C4-2B (cell line): Measurements from ENCODE around the gene NSMCE4A.
"Not testable (repeated sequence)": the region's sequence is repeated elsewhere in the genome, so short reads cannot be mapped to it uniquely, and the experiment has no call there.

Experiments
- H3K27ac ChIP-seq: fragments of 450-650 bp; 2 replicates; pipeline ENCODE4 v1.5.1; 2017
- ZFX ChIP-seq: fragments of 450-650 bp; IDR thresholded peaks from 2 replicates; pipeline ENCODE4 v1.6.1; 2017
- TF ChIP-seq, protein P1 (sequence below): fragments of 450-650 bp; conservative IDR thresholded peaks from 2 replicates; pipeline ENCODE4 v1.5.1; 2017; ENCODE audit warnings: mild to moderate bottlenecking

The NSMCE4A gene

DNA sequence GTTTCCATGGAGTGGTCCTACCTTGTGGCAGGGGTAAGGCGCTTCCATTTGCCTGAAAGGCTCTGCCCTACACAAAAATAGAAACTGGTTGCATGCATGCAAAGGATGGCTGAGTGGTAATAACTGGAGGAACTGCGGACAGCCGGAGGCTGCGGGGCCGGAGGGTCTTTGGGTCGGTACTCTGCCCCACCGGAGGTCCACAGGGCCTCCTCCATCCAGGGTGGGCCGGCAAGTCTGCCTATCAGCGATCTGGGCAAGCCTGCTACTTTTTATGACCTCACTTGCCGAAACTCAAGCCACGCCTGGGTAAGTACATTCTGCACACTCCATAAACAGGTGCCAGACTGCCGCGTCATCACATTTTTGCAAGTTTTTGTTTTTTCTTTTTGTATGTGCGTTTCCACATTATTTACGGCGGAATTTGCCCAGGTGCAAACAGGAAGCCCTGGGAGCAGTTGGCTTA, 44.0 kb upstream of the NSMCE4A start:
- no peak for TF ChIP-seq ZFX
- TF ChIP-seq, protein P1, sequence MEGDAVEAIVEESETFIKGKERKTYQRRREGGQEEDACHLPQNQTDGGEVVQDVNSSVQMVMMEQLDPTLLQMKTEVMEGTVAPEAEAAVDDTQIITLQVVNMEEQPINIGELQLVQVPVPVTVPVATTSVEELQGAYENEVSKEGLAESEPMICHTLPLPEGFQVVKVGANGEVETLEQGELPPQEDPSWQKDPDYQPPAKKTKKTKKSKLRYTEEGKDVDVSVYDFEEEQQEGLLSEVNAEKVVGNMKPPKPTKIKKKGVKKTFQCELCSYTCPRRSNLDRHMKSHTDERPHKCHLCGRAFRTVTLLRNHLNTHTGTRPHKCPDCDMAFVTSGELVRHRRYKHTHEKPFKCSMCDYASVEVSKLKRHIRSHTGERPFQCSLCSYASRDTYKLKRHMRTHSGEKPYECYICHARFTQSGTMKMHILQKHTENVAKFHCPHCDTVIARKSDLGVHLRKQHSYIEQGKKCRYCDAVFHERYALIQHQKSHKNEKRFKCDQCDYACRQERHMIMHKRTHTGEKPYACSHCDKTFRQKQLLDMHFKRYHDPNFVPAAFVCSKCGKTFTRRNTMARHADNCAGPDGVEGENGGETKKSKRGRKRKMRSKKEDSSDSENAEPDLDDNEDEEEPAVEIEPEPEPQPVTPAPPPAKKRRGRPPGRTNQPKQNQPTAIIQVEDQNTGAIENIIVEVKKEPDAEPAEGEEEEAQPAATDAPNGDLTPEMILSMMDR: no peak
- peak overlapping the region; percentile 63 for H3K27ac ChIP-seq

DNA sequence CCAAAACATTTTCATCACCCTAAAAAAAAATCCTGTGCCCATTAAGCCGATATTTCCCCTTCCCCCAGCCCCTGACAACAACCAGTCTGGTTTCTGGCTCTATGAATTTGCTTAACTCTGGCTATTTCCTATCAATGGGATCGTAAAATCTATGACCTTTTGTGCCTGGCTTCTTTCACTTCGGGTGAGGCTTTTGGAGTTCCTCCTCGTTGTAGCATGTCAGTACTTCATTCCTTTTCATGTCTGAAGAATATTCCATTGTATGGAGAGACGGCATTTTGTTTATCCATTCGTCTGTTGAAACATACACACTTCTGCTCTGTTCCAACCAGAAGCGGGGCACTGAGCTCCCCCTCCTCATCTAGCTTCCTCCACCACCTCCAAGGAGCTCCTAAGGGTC, 43.5 kb upstream of the NSMCE4A start:
- TF ChIP-seq ZFX: no peak
- TF ChIP-seq, protein P1: no peak
- peak overlapping the region; percentile 63 for H3K27ac ChIP-seq

DNA sequence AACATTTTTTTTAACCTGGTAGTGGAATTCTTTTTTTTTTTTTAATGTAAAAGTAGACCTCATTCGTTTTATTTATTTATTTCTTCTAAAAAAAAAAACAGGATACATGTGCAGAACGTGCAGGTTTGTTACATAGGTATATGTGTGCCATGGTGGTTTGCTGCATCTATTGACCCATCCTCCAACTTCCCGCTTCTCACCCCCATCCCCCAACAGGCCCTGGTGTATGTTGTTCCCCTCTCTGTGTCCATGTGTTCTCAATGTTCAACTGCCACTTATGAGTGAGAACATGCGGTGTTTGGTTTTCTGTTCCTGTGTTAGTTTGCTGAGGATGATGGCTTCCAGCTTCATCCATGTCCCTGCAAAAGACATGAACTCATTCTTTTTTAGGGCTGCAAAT, 42.9 kb upstream of the NSMCE4A start:
- H3K27ac ChIP-seq: not testable (repeated sequence)

DNA sequence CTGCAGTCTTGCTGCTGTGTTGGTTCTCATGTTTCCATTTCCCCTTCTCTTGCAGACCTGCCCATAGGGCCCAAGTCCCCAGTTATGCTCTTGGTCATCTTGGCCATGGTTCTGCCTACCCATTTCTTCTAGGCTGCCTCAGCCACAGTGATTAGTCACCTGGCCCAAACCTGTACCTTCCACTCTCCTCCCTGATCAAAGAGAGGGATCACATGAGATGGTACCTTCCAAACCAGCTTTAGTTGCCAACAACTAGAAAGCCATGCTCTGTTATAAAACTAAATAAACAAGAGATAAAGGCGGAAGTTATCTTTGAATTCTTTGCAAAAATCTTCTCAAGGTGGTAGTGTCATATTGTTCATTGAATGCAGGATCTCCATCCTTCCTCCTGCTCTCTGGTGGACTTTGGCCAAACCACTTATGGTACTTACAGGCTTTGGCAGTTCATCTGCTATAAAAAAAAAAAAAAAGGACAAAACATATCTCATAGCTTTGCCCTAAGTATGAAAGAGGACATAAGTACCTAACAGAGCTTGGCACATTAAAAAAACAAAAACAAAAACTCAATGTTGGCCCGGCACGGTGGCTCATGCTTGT, 39.7 kb upstream of the NSMCE4A start:
- H3K27ac ChIP-seq: no peak overlapping the region
- no peak for TF ChIP-seq ZFX
- TF ChIP-seq, protein P1: no peak

DNA sequence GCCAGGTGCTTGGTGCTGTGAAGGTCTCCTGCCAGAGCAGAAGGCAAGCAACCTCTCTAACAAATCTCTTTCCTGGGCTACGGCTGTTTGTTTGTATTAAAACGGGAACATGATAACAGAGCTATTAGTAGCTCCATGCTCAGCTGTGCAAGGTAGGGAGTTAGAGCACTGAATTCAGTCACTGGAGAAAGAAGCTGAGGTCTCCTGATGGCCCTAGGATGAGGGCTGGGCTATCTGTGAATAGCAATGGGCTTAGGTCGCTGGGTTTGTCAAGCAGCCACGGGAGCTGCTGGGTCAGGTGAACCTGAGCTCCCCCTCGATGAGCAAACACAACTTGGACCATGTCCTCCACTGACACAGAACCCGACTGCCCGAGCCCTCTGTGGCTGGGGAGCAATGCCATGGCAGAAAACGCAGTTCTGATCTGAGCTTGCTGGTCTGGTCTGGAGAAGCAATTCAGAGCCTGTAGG, 38.3 kb upstream of the NSMCE4A start:
- no peak for TF ChIP-seq ZFX
- TF ChIP-seq, protein P1: no peak
- H3K27ac ChIP-seq: no peak overlapping the region

DNA sequence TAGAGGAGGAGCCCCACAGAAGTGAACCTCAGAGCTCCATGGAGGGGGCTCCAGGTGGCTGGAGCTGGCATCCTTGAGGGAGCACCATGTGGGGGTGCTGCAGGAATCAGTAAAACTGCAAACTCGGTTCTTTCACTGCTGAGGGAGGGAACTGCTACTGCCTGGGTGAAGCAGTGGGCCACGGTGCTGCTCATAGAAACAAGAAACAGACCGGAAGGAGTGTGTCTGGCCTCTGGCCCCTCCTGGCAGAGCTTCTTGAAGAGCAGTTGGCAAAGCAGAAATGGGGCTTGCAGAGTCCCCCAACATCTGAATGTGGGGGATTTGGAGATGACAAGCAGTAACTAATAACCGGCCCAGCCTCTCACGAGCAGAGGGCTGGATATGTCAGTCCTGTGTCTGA, 37.7 kb upstream of the NSMCE4A start:
- no peak overlapping the region for H3K27ac ChIP-seq
- TF ChIP-seq, protein P1: no peak
- TF ChIP-seq ZFX: no peak

DNA sequence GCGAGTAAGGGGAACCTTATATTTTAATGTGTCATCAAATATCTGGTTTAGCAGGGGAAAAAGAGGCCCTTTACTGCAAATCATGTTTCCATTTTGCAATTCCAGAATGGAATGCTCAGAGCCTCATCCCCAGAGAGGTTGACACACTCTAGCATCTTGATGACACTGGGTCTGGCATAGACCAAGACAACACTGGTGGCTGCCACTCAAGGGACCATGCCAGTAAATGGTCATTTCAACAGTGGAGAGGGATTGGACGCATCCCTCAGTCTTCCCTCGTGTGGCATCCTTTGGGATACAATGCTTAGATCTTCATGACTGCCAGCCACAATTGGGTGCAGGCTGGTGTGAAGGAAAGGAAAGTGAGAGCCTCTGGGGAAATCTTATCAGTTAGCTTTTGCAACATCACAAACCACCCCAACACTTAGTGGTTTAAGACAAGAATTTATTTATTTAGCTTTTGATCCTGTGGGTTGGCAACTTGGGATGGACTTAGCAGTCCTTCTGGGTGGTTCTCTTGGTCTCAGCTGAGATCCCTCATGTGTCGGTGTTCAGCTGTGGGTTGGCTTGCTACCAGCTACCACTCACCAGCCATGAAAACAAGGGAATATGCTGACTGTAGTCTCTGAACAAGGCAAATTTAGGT, 35.5 kb upstream of the NSMCE4A start:
- no peak for TF ChIP-seq ZFX
- TF ChIP-seq, protein P1: no peak
- H3K27ac ChIP-seq: no peak overlapping the region

DNA sequence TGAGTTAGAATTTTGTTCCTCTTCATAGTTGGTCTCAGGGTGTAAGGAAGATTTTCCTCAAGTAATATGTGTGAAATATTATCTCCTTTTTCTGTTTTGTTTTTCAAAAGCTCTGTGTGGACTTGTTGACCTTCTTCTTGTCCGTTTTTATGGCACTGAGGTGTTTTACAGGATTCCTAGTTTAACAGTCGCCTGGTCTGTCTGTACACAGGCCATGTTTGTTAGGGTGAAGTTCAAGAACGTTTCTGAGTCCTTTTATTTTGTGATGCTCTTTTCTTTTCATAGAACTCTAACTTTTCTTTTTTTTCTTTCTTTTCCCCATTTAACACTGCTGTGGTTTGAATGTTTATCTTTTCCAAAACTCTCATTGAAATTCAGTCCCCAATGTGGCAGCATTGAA, 32.4 kb upstream of the NSMCE4A start:
- TF ChIP-seq, protein P1: no peak
- TF ChIP-seq ZFX: no peak
- no peak overlapping the region for H3K27ac ChIP-seq
